HepG2 (cell line): Measurements from ENCODE around the gene GDF7. TPM values are rescaled to one million over a fixed set of nuclear protein-coding genes. Genes with fewer than 3 reads are reported as not detected.

ENCODE experiments used
- ARNT2 ChIP-seq: sonication (generic); formaldehyde crosslinking; IDR thresholded peaks from 2 replicates; pipeline ENCODE4 v1.8.0; 2022; ENCODE audit warnings: mild to moderate bottlenecking, low read depth, missing genetic modification reagents, moderate library complexity
- ELF4 ChIP-seq: sonication (generic); formaldehyde crosslinking; IDR thresholded peaks from 2 replicates; pipeline ENCODE4 v1.5.0; 2020; ENCODE audit warnings: missing genetic modification reagents, mild to moderate bottlenecking, moderate library complexity, borderline replicate concordance
- FIP1L1 ChIP-seq: fragments of 200-400 bp; formaldehyde crosslinking; IDR thresholded peaks from 2 replicates; pipeline ENCODE4 v1.6.1; 2018; ENCODE audit warnings: low read depth, mild to moderate bottlenecking, low read length, moderate library complexity, borderline replicate concordance; ENCODE audit not compliant: insufficient read depth
- FOXC1 ChIP-seq: sonication (generic); formaldehyde crosslinking; IDR thresholded peaks from 2 replicates; pipeline ENCODE4 v1.8.0; 2022; ENCODE audit warnings: mild to moderate bottlenecking, missing genetic modification reagents, borderline replicate concordance
- FOXP1 ChIP-seq, 2 experiments: fragments of 450-650 bp in 1 of 2; IDR thresholded peaks; 2 replicates each; pipeline ENCODE4 v1.6.1; 2017 to 2018; ENCODE audit warnings: antibody characterized with exemption in 1 of 2
- GATAD2A ChIP-seq: IDR thresholded peaks from 2 replicates; pipeline ENCODE4 v1.6.1; 2016
- HIVEP1 ChIP-seq: sonication (generic); formaldehyde crosslinking; IDR thresholded peaks from 2 replicates; pipeline ENCODE4 v1.4.0; 2020; ENCODE audit warnings: mild to moderate bottlenecking, missing genetic modification reagents
- HOXA9 ChIP-seq: sonication (generic); formaldehyde crosslinking; IDR thresholded peaks from 2 replicates; pipeline ENCODE4 v1.8.1; 2022; ENCODE audit warnings: missing genetic modification reagents, mild to moderate bottlenecking, moderate library complexity, borderline replicate concordance
- IKZF4 ChIP-seq: sonication (generic); formaldehyde crosslinking; IDR thresholded peaks from 2 replicates; pipeline ENCODE4 v1.5.1; 2020; ENCODE audit warnings: borderline replicate concordance, mild to moderate bottlenecking, low read depth, missing genetic modification reagents; ENCODE audit errors: not compliant biosample characterization
- KLF11 ChIP-seq: IDR thresholded peaks from 2 replicates; pipeline ENCODE4 v1.6.1; 2016; ENCODE audit warnings: missing compliant biosample characterization
- KLF12 ChIP-seq: sonication (generic); formaldehyde crosslinking; IDR thresholded peaks from 2 replicates; pipeline ENCODE4 v1.4.0; 2020; ENCODE audit warnings: missing genetic modification reagents, borderline replicate concordance
- KLF13 ChIP-seq: sonication (generic); formaldehyde crosslinking; IDR thresholded peaks from 2 replicates; pipeline ENCODE4 v1.4.0; 2020; ENCODE audit warnings: mild to moderate bottlenecking, missing genetic modification reagents
- RFX5 ChIP-seq: IDR thresholded peaks from 2 replicates; pipeline ENCODE4 v1.6.1; 2011; ENCODE audit warnings: low read depth, low read length, improper control_type of control experiment
- SOX6 ChIP-seq, 2 experiments: fragments of 450-650 bp in 1 of 2; sonication (generic) in 1 of 2; formaldehyde crosslinking in 1 of 2; IDR thresholded peaks; 2 replicates each; pipeline versions ENCODE4 v1.4.0 to v1.6.1; 2017 to 2020; ENCODE audit warnings: antibody characterized with exemption in 1 of 2, mild to moderate bottlenecking in 1 of 2, missing genetic modification reagents in 1 of 2
- ZFP90 ChIP-seq: sonication (generic); formaldehyde crosslinking; IDR thresholded peaks from 2 replicates; pipeline ENCODE4 v1.8.0; 2022; ENCODE audit warnings: missing genetic modification reagents, mild to moderate bottlenecking, inconsistent platforms, borderline replicate concordance
- ZNF343 ChIP-seq: sonication (generic); formaldehyde crosslinking; IDR thresholded peaks from 2 replicates; pipeline ENCODE4 v1.4.0; 2020; ENCODE audit warnings: mild to moderate bottlenecking, missing genetic modification reagents
- ZNF354B ChIP-seq: sonication (generic); formaldehyde crosslinking; IDR thresholded peaks from 2 replicates; pipeline ENCODE4 v1.8.0; 2022; ENCODE audit warnings: mild to moderate bottlenecking, missing genetic modification reagents
- polyA plus RNA-seq, 8 experiments: library from polyadenylated mRNA; depleted of rRNA in 3 of 8; stranded (reverse) in 7 of 8; unstranded in 1 of 8; fragments of >200 nt; fragmentation: Illumina TruSeq in 4 of 8; extraction: Trizol in 4 of 8; gene quantifications; 2 replicates each; pipeline versions ENCODE4 v1.2.1 to v1.2.3, GENCODE V29; 2011 to 2016; ENCODE audit warnings: low read depth in 4 of 8, missing spikeins in 1 of 8, mixed read lengths in 1 of 8; ENCODE audit not compliant: insufficient read depth in 1 of 8
- total RNA-seq, 5 experiments: library from RNA; depleted of rRNA; stranded (reverse); fragments of >200 nt; fragmentation: Illumina TruSeq; extraction: Trizol; gene quantifications; 2 replicates each; pipeline ENCODE4 v1.2.3, GENCODE V29; 2016; ENCODE audit warnings: low read depth in 1 of 5
- TF ChIP-seq, protein P1 (sequence below): sonication (generic); formaldehyde crosslinking; IDR thresholded peaks from 2 replicates; pipeline ENCODE4 v1.5.0; 2020; ENCODE audit warnings: missing genetic modification reagents
- TF ChIP-seq, protein P2 (sequence below): sonication (generic); formaldehyde crosslinking; IDR thresholded peaks from 2 replicates; pipeline ENCODE4 v1.4.0; 2020; ENCODE audit warnings: missing genetic modification reagents
- TF ChIP-seq, protein P3 (sequence below): sonication (generic); formaldehyde crosslinking; IDR thresholded peaks from 2 replicates; pipeline ENCODE4 v1.5.0; 2020; ENCODE audit warnings: missing genetic modification reagents, mild to moderate bottlenecking, borderline replicate concordance
- TF ChIP-seq, protein P4 (sequence below): sonication (generic); formaldehyde crosslinking; IDR thresholded peaks from 2 replicates; pipeline ENCODE4 v1.4.0; 2020; ENCODE audit warnings: missing genetic modification reagents, borderline replicate concordance
- TF ChIP-seq, protein P5 (sequence below): sonication (generic); formaldehyde crosslinking; IDR thresholded peaks from 2 replicates; pipeline ENCODE4 v1.8.0; 2023; ENCODE audit warnings: mild to moderate bottlenecking, missing genetic modification reagents

Gene GDF7
- total and polyA plus RNA-seq, 2 of the 13 experiments (the other 11 are each of a cell fraction or from before 2014, with no cell fraction given), result 1.6 to 15.0 TPM

DNA sequence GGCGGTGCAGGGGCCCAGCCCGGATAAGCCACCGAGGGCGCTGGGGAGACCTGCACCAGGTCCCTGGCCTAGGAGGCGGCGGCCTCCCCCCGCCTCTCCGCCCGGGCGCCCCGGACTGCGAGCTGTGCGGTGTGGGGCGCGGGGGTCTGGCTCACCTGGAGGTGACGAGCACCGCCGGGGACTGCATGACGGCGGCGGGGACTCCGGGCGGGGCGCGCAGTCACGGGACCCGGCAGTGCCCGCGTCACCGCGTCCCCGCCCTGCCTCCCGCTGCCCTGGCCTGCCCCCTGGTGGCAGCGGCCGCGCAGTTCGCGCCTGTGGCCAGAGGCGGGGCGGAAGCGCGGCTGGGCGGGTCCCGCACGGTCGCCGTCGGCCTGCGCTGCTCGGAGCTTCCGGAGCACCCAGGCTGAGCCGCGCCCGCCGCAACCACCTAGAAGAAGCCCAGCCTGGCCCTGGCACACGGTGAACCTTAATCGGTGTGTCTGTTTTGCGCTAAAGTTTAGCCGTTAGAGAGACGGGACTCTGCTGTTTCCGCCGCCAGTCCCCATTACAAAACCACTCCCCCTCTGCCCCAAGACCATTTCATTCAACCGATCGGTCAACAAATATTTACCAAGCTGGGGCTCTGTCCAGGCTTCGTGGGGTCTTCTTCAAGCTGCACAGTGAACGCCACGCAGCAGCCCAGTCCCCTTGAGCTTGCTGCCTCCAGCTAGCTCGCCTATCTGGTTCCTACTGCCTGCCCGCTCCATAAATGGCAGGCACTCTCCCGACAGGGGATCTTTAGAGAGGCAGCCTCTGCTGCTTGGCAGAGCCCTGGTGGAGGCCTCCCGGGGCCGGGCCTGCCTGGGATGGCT lies 15.8 kb upstream of the GDF7 start, which contains the start of gene HS1BP3 (continued):
- TF ChIP-seq FOXP1 (IDR thresholded peaks at IDR 0.05), result no peak
- TF ChIP-seq FOXP1 (CRISPR knock-in tag; IDR thresholded peaks at IDR 0.05), result peak; percentile 5; the same call in 1 of the 2 replicates
- peak; percentile 98 for TF ChIP-seq IKZF4 (CRISPR knock-in tag)
- TF ChIP-seq ZNF354B (CRISPR knock-in tag), result no peak
- TF ChIP-seq, protein P1, sequence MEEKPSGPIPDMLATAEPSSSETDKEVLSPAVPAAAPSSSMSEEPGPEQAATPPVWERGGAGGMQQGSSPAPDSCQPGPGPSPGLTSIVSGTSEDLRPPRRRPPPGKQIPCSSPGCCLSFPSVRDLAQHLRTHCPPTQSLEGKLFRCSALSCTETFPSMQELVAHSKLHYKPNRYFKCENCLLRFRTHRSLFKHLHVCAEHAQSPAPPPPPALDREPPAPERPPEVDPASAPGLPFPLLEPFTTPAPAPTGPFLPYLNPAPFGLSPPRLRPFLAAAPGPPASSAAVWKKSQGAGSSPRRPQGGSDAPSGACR (CRISPR knock-in tag), result peak; percentile 82; the same call in 1 of the 2 replicates
- no peak for TF ChIP-seq ELF4 (CRISPR knock-in tag)
- TF ChIP-seq RFX5, result peak; percentile 13; the same call in 1 of the 2 replicates
- no peak; the same call in 1 of the 2 replicates for TF ChIP-seq KLF13 (CRISPR knock-in tag)
- 0 out of 2 replicates have a peak, but pooled peaks have one; percentile 85 for TF ChIP-seq ZNF343 (CRISPR knock-in tag)
- TF ChIP-seq, protein P2, sequence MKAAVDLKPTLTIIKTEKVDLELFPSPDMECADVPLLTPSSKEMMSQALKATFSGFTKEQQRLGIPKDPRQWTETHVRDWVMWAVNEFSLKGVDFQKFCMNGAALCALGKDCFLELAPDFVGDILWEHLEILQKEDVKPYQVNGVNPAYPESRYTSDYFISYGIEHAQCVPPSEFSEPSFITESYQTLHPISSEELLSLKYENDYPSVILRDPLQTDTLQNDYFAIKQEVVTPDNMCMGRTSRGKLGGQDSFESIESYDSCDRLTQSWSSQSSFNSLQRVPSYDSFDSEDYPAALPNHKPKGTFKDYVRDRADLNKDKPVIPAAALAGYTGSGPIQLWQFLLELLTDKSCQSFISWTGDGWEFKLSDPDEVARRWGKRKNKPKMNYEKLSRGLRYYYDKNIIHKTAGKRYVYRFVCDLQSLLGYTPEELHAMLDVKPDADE, result no peak
- TF ChIP-seq SOX6 (IDR thresholded peaks at IDR 0.05), result no peak
- peak; percentile 65 for TF ChIP-seq SOX6 (CRISPR knock-in tag; IDR thresholded peaks at IDR 0.05)
- peak; percentile 93; the same call in 1 of the 2 replicates for TF ChIP-seq ARNT2 (CRISPR knock-in tag)
- no peak for TF ChIP-seq GATAD2A
- TF ChIP-seq, protein P3, sequence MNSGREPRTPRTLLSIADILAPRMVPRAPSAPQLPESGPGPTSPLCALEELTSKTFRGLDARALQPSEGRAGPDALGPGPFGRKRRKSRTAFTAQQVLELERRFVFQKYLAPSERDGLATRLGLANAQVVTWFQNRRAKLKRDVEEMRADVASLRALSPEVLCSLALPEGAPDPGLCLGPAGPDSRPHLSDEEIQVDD (CRISPR knock-in tag), result no peak; the same call in none of the 2 replicates
- TF ChIP-seq, protein P4, sequence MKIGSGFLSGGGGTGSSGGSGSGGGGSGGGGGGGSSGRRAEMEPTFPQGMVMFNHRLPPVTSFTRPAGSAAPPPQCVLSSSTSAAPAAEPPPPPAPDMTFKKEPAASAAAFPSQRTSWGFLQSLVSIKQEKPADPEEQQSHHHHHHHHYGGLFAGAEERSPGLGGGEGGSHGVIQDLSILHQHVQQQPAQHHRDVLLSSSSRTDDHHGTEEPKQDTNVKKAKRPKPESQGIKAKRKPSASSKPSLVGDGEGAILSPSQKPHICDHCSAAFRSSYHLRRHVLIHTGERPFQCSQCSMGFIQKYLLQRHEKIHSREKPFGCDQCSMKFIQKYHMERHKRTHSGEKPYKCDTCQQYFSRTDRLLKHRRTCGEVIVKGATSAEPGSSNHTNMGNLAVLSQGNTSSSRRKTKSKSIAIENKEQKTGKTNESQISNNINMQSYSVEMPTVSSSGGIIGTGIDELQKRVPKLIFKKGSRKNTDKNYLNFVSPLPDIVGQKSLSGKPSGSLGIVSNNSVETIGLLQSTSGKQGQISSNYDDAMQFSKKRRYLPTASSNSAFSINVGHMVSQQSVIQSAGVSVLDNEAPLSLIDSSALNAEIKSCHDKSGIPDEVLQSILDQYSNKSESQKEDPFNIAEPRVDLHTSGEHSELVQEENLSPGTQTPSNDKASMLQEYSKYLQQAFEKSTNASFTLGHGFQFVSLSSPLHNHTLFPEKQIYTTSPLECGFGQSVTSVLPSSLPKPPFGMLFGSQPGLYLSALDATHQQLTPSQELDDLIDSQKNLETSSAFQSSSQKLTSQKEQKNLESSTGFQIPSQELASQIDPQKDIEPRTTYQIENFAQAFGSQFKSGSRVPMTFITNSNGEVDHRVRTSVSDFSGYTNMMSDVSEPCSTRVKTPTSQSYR (CRISPR knock-in tag), result no peak
- TF ChIP-seq ZFP90, result peak; percentile 93
- no peak for TF ChIP-seq FIP1L1
- TF ChIP-seq KLF11 (CRISPR knock-in tag), result no peak
- TF ChIP-seq, protein P5, sequence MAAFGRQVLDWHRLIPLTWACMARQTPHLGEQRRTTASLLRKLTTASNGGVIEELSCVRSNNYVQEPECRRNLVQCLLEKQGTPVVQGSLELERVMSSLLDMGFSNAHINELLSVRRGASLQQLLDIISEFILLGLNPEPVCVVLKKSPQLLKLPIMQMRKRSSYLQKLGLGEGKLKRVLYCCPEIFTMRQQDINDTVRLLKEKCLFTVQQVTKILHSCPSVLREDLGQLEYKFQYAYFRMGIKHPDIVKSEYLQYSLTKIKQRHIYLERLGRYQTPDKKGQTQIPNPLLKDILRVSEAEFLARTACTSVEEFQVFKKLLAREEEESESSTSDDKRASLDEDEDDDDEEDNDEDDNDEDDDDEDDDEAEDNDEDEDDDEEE (CRISPR knock-in tag), result no peak
- peak; percentile 46; the same call in 1 of the 2 replicates for TF ChIP-seq HIVEP1 (CRISPR knock-in tag)
- 0 out of 2 replicates have a peak, but pooled peaks have one; percentile 72 for TF ChIP-seq HOXA9
- TF ChIP-seq FOXC1 (CRISPR knock-in tag), result peak; percentile 89
- peak; percentile 99 for TF ChIP-seq KLF12
